GM18505 (cell line): ENCODE results near the gene BAG5.
A peak's percentile ranks its signal among the peaks of the same experiment; 100 is the strongest.
"Not testable (repeated sequence)": the region's sequence is repeated elsewhere in the genome, so short reads cannot be mapped to it uniquely, and the experiment has no call there.

Experiments used
- ATAC-seq: cut with Tn5 transposase; IDR thresholded peaks from one replicate; pipeline ENCODE4 v1.9.1; 2021; ENCODE audit not compliant: unreplicated experiment
- POLR2A ChIP-seq: IDR thresholded peaks from 4 replicates; pipeline ENCODE4 v1.6.1; 2011; ENCODE audit warnings: borderline replicate concordance; ENCODE audit not compliant: insufficient read depth, insufficient read length; ENCODE audit errors: extremely low read depth

Gene BAG5, protein sequence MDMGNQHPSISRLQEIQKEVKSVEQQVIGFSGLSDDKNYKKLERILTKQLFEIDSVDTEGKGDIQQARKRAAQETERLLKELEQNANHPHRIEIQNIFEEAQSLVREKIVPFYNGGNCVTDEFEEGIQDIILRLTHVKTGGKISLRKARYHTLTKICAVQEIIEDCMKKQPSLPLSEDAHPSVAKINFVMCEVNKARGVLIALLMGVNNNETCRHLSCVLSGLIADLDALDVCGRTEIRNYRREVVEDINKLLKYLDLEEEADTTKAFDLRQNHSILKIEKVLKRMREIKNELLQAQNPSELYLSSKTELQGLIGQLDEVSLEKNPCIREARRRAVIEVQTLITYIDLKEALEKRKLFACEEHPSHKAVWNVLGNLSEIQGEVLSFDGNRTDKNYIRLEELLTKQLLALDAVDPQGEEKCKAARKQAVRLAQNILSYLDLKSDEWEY

GRCh38 chr14:103562429-103563225, at the start of gene BAG5, which contains the start of gene COA8:
Gene BAG5, minus strand, starts transcription at chr14:103562657. Its CDS starts 1,493 bp downstream, at chr14:103561164.
Gene COA8, plus strand, starts transcription at chr14:103562960. Its CDS starts 42 bp downstream, at chr14:103563002.
- peak; percentile 78 for ATAC-seq
- TF ChIP-seq POLR2A = peak; percentile 82

- no peak for ATAC-seq
These were observed 48.8 kb upstream of the BAG5 start for GRCh38 chr14:103611215-103611614.

GRCh38 chr14:103609081-103609480, 46.6 kb upstream of the BAG5 start:
- ATAC-seq = not testable (repeated sequence)

More at GRCh38 chr14:103611215-103611614, 48.8 kb upstream of the BAG5 start:
- no peak for TF ChIP-seq POLR2A

DNA sequence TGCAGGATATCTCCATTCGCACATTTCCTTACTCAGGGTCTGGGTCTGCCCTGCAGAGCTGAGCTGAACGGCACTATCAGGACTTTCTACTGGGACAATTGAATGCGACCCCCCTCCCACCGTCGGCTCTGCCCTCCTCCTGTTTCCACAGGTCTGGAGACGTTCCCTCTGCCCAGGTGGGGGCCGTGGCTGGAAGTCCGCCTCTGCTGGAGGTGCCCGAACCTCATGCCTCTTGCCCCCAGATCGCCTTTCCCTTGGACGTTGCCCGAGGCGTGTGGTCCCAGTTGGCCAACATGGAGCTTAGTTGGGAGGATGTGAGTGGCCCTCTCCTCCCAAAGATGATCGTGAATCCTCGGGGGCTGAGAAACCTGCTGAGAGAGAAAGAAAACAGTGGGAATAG, 45.4 kb upstream of the BAG5 start:
- TF ChIP-seq POLR2A = no peak
- peak; percentile 24 for ATAC-seq

GRCh38 chr14:103606963-103607668, 44.7 kb upstream of the BAG5 start:
- ATAC-seq = peak; percentile 71
- TF ChIP-seq POLR2A = no peak

GRCh38 chr14:103604620-103605019, 42.2 kb upstream of the BAG5 start:
- ATAC-seq = no peak
- TF ChIP-seq POLR2A = no peak

- ATAC-seq = no peak
- TF ChIP-seq POLR2A = no peak
These were observed 38.0 kb upstream of the BAG5 start for GRCh38 chr14:103600503-103600902.

- no peak for ATAC-seq
- no peak for TF ChIP-seq POLR2A
These were observed 35.3 kb upstream of the BAG5 start for GRCh38 chr14:103597623-103598377.

GRCh38 chr14:103594265-103594664, 31.8 kb upstream of the BAG5 start:
- TF ChIP-seq POLR2A = no peak
- no peak for ATAC-seq

- ATAC-seq = no peak
- no peak for TF ChIP-seq POLR2A
These were observed 31.1 kb upstream of the BAG5 start for GRCh38 chr14:103593577-103593976.

- no peak for TF ChIP-seq POLR2A
- ATAC-seq = no peak
These were observed 22.0 kb upstream of the BAG5 start for GRCh38 chr14:103584326-103584915.
